ENCODE measurements around the gene EAF1.
"Not testable (repeated sequence)": the region's sequence is repeated elsewhere in the genome, so short reads cannot be mapped to it uniquely, and the experiment has no call there.

EAF1 gene

DNA sequence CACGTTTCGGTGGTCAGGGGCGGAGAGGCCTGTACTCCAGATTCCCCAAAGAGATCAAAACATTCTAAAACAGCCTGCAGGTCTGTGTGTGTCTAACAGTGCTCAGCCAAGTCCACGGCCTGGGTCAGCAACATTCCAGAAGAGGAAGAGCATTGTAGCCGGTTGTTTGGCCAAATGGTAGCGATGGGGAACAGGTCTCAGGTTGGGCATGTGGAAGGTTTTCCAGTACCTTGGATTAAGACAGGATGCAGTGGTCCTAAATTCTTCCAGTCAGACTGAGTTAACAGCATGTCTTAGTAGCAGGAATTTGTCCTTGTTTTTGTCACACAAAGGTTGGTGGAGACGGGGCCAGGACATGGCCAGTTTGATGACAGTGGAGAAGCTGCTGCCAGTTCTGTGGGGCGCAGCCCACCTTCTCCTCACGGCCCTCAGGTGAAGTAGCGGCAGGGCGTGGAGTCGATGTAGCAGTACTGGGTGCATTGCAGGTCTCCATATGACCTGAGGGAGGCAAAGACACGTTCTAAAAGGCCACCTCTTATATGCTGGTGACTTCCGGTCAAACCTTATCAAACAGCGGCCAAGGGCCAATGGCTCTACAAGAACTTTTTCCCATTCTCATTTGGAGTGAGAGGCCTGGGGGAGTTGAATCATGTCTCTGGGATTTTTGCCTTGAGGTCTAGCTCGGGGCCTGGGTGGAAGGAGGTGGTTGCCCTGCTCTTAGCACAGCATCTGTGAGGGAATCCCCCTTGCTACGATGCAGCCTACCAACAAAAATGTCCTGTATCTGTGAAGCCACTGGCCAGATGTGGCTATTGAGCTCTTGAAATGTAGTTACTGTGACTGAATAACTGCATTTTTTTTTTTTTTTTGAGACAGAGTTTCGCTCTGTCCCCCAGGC, 24.1 kb downstream of the EAF1 start:
- DNase-seq (ENCODE audit: low read depth in 1 of 2, low spot score in 1 of 2): no peak

DNA sequence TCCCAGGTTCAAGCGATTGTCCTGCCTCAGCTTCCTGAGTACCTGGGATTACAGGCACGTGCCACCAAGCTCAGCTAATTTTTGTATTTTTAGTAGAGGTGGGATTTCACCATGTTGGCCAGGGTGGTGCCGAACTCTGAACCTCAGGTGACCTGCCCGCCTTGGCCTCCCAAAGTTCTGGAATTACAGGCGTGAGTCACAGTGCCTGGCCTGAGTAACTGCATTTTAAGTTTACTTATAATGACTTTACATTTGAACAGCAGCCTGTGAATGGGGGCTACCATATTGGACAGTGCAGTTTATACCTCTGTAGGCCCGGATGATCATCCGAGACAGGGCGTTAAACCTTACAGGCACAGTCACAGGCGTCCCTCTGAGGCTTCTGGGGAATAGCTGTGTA, 24.8 kb downstream of the EAF1 start:
- DNase-seq (ENCODE audit: low read depth in 1 of 2, low spot score in 1 of 2): no peak

DNA sequence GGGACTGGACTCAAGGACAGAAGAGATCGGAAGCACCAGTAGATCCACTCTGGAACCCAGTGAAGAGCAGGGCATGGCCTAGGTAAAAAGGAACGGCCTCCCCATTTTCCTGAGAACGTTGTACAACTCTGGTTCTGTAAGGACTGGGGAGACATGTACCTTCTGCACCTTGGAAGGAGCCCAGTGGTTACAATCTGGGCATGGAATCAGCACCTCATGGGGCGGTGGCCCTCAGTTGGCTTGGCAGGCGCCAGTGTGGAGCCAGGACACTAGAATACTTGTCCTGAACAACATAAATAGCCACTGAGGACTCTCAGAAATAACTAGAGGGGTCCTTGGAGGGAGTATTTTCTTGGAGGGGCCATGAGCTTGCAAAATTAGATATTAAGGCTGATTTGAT, 25.6 kb downstream of the EAF1 start:
- no peak for DNase-seq (ENCODE audit: low read depth in 1 of 2, low spot score in 1 of 2)

DNA sequence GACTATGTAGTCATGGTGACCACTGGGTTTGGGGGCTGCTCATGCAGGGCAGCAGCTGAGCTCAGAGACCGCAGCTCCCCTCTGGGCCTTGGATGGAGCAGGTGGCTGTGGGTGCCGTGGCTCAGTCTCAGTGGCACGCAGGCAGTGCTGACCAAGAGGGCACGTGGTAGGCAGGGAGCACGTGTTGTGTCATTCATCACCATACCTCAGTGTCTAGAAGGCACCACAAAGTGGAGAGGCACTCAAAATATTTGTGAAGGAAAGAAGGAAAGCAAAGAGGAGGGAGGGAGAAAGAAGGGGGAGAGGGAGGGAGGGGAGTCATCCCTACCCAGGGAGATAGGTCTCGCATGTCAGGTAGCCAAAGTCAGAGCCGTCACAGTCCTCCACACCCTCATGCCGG, 26.1 kb downstream of the EAF1 start:
- no peak for DNase-seq (ENCODE audit: low read depth in 1 of 2, low spot score in 1 of 2)

DNA sequence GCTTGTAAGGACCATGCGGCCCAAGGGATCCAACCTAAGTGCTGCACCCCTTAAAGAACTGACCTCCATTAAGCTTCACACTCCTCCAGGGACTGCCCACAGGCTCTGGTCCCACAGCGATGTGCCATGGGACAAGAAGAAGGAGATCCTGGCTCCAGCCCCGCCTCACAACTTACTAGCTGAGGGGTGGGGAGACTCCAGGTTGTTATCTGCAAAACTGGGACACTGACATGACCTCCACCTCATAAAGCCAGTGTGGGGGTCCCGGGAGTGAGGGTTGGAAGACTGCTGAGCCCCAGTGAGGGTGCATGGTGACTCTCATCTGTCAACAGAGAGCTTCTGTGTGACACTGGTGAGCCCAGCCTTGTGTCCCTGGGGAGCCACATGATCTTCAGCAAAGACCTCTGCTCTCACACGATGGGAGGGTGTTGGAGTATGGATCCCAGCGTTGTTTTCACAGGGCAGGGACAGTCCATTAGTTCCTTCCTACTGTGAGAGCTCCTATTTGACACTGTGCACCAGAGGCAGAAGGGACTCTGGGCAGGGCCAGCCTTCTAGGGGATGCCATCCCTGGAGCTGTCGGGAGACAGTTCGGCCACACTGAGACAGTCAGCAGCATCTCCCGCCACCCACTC, 26.7 kb downstream of the EAF1 start:
- DNase-seq (ENCODE audit: low read depth in 1 of 2, low spot score in 1 of 2): no peak

DNA sequence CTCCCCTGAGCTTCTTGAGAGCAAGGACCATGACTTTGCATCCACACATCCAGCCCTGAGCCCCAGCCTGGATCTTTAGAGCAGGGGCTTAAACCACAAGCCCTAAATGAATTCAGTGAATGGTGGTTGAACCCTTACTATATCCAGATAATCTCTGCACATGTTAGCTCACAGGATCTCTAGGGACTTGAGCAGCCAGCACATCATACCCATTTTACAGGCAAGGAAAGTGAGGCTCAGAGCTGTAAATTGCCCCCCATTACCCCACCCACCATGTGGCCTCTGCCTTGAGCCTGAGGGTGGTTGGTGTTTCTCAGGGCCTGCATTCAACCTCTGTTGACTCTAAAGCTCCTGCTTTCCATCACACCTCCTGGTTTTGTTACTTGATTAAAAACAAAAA, 27.6 kb downstream of the EAF1 start:
- DNase-seq (ENCODE audit: low read depth in 1 of 2, low spot score in 1 of 2): no peak

DNA sequence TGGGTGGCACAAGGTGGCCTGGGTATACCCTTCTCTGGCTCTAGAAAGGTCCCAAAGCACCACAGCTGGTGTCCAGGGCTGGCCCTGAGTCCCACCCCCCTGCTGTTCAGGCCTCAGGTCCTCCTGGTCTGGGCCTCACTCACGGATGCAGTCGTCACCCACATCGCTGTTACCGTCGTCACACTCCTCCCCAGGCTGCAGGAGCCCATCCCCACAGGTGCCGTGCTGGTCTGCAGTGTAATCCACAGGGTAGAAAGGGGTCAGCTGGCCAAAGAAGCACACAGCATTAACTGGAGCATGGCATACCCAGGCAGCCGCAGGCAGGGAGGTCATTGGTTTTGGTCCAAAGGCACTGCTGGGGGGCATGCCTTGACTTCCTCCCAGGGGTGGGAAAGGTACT, 28.4 kb downstream of the EAF1 start:
- no peak for DNase-seq (ENCODE audit: low read depth in 1 of 2, low spot score in 1 of 2)

DNA sequence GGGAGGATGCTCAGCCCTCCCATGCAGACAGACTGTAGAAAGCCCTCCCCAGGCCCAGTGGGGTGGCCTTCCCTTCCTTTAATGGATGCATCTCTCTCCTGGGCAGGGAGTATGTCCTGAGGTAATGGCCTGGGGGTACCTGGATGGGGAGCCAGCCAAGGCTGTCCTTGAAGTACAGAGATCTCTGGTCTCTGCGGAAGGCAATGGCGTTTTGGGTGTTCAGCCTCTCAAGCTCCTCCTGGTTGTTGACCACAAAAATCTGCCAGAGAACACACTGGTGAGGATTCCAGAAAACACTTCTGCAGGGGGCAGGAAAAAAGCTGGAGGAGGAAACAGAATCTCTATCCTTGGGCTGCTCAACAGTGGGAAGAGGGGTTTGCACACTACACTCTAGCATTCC, 28.9 kb downstream of the EAF1 start:
- no peak for DNase-seq (ENCODE audit: low read depth in 1 of 2, low spot score in 1 of 2)

DNA sequence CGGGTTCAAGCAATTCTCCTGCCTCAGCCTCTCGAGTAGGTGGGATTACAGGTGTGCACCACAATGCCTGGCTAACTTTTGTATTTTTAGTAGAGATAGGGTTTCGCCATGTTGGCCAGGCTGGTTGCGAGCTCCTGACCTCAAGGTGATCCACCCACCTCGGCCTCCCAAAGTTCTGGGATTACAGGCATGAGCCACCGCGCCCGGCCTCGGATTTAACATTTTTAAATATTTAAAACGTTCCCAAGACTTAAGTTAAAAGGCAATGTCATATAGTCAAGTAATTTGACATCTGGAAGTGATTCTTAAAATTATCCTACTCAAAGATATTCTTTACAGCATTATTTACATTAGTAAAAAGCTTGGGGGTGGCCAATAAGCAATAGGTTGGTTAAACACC, 29.5 kb downstream of the EAF1 start:
- not testable (repeated sequence) for DNase-seq (ENCODE audit: low read depth in 1 of 2, low spot score in 1 of 2)

DNA sequence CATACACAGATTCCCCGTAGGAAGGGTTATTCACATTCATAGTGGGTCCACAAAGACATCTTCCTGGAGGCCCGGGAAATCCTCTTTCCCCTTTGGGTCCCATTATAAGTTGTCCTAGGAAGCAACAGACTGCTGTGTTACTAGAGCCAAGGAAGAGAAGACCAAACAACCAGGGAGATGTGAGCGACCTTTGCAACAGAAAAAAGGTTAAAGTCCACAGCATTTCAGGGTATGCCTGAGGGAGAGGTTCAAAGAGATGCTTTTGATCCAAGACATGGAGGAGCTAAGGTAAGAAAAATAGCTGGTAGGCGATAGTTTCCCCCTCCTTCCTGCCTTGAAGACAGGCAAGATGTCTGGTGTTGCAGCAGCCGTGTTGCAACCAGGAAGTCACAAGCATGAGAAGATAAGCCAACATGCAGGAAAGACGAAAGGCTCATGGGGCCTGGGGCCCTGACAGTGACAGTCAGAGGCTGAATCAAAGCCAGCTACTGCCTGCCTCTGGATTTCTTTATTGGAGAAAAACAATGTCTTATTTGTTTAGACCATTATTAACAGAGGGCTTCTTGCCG, 30.9 kb downstream of the EAF1 start:
- no peak for DNase-seq (ENCODE audit: low read depth in 1 of 2, low spot score in 1 of 2)

DNA sequence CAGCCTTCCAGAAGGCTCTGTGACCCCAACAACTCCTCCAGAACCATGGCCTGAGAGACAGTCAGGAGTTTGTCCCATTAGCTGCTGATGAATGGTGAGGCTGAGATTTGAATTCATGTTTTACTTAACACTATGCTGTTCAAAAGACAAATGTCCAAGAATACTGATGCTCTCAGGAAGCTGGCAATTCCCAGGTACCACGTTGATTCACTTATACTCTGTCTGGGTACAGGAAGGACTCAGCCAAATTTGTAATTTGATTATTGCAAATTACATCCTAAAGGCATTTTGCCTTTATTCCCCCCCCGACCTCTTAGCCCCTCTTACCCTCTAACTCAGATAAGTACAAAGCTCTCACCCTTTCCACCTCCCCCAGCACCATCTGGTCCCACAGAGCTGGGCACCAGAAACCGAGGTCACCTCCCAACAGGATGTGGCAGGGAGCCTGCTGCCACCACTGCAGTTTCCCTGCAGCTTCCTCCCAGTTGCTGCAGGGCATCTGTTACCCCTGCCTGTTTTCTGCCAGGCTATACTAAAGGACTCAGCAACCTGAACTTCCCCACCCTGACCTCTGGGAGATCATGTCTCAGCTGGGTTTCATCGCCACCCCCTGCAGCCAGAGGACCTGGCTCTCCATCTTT, 33.6 kb downstream of the EAF1 start:
- no peak for DNase-seq (ENCODE audit: low read depth in 1 of 2, low spot score in 1 of 2)

DNA sequence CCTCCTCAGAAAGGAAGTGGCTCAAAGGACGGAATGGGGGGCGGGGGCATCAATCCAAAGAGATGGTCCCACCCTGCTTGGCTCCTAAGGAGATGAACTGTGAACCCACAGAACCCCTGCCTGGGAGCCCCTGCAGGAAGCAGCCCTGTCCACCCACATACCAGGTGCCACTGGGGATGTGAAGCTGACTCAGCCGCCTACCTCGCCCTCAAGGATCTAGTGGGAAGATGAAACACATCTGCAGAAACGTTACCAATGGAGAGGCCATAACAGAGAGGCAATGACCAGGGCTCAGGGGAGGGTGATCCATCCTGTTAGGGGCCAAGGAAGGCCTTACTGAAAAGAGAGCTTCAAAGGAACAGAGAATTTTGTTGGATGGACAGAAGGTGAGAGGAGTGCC, 35.1 kb downstream of the EAF1 start:
- no peak for DNase-seq (ENCODE audit: low read depth in 1 of 2, low spot score in 1 of 2)

DNA sequence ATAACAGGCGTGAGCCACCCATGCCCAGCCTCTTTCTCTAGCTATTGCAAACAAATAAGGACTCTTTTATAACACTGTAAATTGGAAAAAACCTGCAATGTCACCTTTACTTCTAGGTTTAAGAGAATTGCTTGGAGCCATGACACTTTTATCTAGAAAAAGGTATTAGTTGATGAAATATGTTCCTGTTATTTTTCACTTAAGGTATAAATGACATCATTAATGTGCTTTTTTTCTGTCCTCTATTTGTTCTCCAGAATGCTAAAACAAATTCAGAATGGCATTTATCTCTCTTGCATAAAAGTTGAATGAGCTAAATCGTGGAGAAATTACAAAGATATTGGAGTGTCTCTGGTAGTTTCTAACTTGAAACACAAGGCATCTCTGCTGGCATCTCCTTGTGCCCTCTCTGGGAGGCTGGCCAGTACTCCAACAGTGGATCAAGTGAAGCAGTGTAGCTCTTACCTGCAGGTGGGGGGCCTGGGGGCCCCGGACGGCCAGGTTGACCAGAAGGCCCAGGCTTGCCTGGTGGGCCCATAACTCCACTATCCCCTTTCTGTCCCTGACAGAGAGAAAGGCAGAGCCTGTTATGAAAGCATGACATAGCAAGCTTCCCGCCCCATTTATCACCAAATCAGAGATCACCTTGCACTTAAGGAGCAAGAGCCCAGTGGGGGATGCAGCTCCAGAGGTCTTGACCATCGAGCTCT, 38.6 kb downstream of the EAF1 start:
- DNase-seq (ENCODE audit: low read depth in 1 of 2, low spot score in 1 of 2): no peak

DNA sequence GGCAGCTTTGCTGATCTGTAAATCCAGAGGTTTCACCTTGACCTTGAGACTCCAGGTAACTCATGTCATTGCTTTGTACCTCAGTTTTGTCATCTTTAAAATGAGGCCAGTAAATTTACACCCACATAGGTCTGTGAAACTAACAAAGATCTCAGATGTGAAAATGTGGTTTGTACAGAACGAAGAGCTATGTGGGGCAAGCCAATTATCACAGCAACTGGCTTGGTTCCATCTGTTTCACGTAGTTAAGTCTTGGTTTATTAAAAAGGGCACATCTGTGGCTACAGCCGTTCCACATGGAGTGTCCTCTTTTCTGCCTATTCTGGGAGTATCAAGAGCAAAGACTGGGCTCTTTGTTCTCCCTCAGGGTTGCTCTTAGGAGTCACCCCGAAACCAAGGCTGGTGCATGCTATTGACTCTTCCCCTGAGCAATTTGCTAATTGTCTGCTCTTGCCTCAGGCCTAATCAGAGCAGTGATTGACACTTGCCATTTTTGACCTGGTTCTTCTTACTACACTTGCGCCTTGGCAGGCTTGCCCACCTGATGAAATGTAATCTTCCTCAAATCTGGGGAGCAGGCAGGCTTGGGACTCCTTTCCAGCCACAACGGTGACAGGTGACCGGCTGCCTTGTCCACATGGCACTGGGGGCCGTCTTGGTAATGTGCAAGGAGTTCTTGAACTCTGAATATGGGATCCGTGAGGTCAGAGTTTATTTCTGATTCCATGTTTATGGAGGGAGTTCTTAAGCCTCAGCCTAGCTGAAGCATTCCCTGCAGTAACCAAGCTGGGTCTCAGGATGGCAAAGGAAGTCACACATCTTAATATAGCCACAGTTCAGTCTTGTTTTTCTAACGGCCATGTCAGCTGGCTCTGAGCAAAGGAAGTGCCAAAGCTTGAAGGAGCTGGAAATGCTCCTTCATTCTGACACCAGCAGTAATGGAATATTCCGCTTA, 40.1 kb downstream of the EAF1 start:
- no peak for DNase-seq (ENCODE audit: low read depth in 1 of 2, low spot score in 1 of 2)

DNA sequence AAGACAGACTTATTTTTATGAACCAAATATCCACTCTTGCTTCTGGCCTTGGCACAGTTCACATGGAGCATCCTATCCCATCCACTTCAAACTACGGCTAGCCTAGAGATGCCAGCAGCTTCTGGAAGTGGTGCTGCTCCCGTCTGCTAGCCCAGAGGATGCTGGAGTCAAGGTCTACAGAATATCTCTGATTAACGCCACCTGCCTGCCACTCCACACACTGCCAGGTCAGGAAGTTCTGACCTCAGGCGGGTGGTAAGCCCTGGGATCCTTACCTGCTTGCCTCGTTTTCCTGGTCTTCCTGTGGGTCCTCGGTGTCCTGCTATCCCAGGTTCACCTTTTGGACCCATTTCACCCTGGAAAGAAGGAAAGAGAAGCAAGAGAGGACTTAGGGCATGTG, 42.9 kb downstream of the EAF1 start:
- no peak for DNase-seq (ENCODE audit: low read depth in 1 of 2, low spot score in 1 of 2)

DNA sequence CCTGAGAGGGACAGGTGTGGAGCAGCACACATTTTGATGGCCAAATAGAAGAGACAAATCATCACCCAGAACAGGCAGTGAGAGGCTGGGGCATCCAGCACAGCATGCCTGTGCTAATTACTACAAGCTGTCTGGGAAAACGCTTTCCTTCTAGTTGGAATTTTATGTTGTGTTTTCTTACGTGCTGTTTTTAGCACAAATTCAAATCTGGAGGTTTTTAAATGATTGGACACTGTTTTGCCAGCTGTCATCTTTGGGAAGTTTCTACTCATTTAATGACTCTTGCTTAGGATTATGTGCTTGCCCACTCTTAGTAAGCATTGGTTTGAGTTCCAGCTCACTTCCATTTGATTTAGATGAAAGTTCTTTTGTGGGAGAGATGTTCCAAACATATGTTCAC, 43.5 kb downstream of the EAF1 start:
- DNase-seq (ENCODE audit: low read depth in 1 of 2, low spot score in 1 of 2): no peak

DNA sequence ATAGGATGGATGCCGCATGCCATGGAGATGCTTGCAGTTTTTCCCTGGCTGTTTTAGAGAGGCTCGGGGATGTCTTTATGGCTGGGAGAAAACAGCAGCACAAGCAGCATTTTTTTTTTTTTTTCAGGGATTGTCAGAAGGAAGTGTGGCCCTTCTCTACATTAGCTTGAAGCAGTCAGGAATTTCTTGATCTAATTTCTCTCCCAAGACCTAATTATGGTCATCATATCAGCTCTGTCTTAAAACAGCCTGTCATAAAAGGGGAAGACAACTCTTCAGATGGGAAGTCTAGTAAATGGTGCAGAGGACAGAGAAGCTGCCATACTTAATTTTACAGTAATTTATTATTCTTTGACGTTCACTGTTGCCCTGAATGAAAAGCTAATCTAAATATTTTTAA, 44.5 kb downstream of the EAF1 start:
- DNase-seq (ENCODE audit: low read depth in 1 of 2, low spot score in 1 of 2): no peak

DNA sequence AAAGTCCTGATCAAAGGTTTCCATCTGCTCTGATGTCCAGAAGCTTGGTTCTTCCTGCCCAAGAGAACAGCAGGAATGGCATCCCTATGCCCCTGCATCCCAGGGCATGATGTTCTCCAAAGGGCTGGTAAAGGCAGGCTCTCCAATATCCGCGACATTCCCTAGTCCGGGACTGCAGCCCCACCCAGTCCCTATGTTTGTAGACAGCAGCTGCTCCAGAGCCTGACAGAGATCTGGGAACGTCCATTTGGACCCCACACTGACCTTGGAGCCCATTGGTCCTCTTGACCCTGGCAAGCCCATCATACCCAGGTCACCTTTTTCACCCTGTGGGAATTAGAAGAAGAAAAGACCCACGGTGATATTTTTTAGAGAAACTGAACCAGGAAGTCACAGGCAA, 47.8 kb downstream of the EAF1 start:
- no peak for DNase-seq (ENCODE audit: low read depth in 1 of 2, low spot score in 1 of 2)

DNA sequence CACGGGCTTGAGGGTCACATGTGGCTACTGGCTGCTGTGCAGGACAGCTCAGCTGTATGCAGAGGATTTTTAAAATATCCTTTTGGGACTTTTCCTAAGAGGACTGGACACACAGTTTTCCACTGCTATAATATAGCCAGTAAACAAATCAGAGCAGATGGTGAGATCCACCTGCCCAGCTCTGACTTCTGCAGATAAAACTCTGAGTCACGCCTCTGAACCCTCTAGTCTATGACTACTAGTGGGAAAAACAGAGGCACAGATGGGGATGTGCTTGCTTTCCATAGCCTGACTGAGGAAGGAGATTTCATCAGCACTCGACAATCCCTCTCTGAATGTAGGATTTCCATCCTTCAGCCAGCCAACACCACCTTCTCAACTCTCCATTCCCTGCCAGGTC, 49.0 kb downstream of the EAF1 start:
- DNase-seq (ENCODE audit: low read depth in 1 of 2, low spot score in 1 of 2): no peak

DNA sequence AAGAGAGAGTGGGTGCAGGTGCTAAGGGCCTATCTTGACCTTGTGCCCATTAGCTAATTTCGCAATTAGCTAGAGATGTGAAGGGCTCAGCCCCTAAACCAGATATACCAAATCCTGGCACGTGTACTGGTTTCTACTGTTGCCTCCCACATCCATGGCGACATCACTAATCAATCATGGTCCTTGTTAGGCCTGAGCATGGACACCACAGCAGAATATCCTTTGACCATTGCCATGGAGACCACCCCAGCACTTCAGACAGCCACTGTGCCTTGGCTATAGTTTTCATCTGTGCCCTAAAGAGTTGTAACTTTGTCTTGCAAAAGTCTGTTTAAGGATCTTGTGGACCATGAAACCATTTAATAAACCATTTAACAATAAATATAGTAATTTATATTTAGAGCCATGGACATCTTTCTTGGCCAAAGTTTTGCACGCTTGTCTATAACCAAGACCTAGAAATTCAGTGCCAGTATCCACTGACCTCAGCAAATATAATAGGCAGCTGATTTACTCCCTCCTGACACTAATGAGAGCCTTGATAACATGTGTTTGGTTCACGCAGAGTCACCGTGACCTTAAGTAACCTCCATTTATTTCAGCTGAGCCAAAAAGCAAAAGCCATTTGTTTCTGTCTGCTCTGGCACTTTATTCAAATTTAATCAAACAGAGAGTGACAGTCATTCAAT, 50.7 kb downstream of the EAF1 start:
- DNase-seq (ENCODE audit: low read depth in 1 of 2, low spot score in 1 of 2): no peak

Data from activated CD4-positive, alpha-beta T cell treated with anti-CD3 and anti-CD28 coated beads, Interleukin-2, amount 50 U/mL, for 24 hours (primary cell).